GM19395 (cell line): ENCODE data around the gene ASTN1.

Experiments used
- ATAC-seq: cut with Tn5 transposase; IDR thresholded peaks from one replicate; pipeline ENCODE4 v1.9.1; 2021; ENCODE audit warnings: mild to moderate bottlenecking, moderate library complexity; ENCODE audit not compliant: unreplicated experiment

ASTN1 gene

GRCh38 chr1:177165069-177165439 is 542 bp upstream of the ASTN1 start:
- ATAC-seq = no peak

GRCh38 chr1:177163844-177164379 is 600 bp downstream of the ASTN1 start:
- no peak for ATAC-seq

- no peak for ATAC-seq
Observed at GRCh38 chr1:177162243-177162642, 2.3 kb downstream of the ASTN1 start.

GRCh38 chr1:177146499-177146898 is 18.0 kb downstream of the ASTN1 start:
- ATAC-seq = no peak

GRCh38 chr1:177145106-177146070 is 19.1 kb downstream of the ASTN1 start:
- no peak for ATAC-seq

- no peak for ATAC-seq
Observed at GRCh38 chr1:177142791-177143271, 21.7 kb downstream of the ASTN1 start.

DNA sequence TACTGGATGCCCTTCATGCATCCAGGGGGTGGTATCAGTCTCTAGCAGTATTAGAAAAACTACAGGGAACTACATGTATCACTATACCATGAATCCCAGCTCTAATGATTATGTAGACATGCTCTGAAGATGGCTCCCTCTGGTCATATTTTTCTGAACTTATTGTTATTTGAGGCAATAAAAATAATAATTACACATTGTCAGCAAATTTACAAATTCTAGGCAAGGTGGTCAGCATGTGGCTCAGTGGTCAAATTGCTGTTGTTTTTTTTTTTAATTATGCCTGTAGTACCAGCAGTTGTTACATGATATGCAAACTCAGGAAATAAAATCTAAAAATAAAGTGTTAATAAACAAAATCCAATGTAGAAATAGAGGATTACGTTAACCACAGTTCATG is 22.5 kb downstream of the ASTN1 start:
- no peak for ATAC-seq

DNA sequence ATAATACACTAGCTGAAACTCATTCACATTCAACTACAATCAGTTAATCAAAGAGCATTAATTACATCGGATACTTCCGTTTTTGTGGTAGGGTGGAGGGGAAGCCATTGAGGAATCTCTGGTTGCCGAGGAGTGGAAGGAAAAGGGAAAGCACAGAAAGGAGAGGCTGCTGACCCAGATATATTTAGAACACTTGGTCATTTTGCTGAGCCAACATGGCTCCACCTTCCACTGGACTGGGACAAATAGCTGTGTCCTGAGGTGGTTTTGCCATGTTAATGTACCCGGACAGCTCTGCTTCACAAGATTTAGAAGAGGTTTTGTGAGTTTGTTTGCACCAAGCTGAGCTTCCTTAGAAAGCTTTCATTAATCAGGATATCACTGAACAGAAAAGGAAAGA is 26.2 kb downstream of the ASTN1 start:
- no peak for ATAC-seq

- ATAC-seq = no peak
Observed at GRCh38 chr1:177137814-177138213, 26.7 kb downstream of the ASTN1 start.

GRCh38 chr1:177135250-177135649 is 29.3 kb downstream of the ASTN1 start:
- no peak for ATAC-seq

GRCh38 chr1:177133977-177134538 is 30.5 kb downstream of the ASTN1 start:
- ATAC-seq = no peak

DNA sequence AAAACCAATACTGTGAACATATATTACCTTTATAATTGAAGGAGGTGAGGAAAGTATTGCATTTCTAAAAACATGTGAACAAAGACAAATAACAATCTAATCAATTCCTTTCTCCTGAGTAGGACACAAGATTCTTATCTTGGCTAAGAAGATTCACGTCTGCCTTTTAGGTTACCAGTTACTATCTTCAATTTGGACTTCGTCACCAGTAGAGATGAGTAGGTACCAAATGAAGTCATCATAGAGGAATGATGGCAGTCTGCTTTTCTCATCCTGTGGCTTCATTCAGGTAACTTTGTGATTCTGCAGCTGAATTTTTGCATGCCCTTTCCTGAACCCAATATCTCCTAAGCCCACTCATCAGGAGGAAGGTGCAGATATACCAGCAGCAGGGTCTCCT is 32.4 kb downstream of the ASTN1 start:
- ATAC-seq = no peak

- no peak for ATAC-seq
Observed at GRCh38 chr1:177131723-177132122, 32.8 kb downstream of the ASTN1 start.

GRCh38 chr1:177130451-177130945 is 34.0 kb downstream of the ASTN1 start:
- no peak for ATAC-seq

- ATAC-seq = no peak
Observed at GRCh38 chr1:177128665-177129281, 35.7 kb downstream of the ASTN1 start.

DNA sequence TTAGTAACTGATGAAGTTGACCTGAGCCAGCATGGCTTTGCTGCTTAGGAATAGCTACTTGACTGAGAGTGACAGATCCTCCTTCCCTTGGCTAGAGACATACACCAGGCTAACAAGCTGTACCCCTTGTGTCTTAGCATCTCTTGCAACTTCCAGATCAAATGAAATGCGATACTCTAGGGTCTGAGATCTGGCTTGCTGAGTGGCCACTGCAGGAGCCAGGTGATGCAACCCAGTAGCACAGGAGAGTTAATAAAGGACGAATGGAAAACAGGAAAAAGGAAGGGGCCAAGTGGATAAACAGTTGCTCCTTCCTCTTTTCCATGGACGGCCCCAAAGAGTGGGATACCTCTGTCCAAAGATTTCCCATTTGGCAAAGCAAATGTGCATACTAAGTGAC is 38.2 kb downstream of the ASTN1 start:
- ATAC-seq = no peak

- no peak for ATAC-seq
Observed at GRCh38 chr1:177124577-177125278, 39.8 kb downstream of the ASTN1 start.

DNA sequence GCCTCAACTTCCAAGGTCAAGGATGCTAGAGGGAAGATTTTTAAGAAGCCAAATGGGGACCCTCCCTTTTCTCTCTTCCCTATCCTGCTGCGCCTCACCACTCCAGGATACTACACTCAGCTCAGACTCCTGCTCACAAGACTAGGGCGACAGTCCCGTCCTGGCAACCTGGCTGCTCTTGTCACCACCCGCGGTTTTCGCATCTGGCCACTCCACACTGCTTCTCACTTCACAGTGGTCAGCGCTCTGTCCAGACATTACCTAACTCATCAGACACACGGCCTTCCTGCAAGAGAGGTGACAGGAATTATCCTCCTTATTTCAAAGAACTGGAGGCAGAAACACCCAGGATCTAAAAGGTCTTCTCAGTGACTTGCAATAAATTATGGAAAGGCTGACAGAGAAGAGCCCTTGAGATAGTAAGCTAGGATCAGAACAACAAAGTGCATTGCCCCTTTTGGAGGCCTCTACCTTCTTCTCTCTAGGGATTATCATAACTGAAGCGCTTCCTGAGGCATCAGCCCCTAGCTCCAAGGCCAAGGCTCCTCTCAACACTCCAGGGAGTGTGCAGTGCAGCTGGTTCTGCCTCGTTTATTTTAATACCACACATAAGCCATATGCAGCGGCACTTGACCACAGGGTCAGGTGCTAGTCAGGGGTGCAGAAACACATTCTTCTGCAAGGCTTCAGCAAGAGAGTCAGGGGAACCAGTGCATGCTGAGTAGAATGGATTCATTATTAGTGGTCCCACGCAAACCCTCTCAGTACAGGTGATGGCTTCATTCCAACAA is 41.9 kb downstream of the ASTN1 start:
- ATAC-seq = no peak

DNA sequence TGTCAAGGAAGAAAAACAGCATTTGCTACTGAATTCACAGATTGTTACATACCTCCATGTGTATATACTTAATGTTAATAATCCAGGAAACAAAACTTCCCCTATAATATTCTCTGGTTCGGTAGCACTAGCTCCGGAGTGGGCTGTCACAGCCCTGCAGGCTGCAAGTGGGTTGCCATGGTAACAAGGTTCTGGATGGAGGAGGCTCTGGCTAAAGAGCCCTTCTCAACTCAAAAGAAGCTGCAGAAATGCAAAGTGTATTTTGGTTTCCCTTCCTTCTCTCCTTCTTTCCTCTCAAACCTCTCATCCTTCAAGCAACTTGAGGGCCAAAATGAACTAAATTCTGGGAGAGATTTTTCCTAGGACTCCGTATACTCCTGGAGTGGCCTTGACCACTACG is 45.2 kb downstream of the ASTN1 start:
- ATAC-seq = no peak

DNA sequence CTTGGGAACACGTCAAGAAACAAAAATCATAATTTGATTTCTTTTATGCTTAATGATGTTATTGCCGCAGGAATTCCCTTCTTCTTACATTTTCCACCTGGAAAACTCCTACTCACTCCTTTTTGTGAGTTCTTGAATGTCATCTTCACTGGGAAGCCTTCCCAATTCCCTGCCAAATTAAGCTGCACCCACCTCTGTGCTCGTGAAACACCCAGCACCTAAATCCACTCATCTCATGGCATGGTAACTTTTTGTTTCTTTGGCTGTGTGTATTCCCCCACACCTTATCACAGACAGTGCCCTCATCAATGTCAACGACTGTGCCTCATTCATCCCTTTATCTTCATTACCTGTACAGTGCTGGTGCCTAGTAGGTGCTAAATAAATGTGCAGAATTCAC is 45.6 kb downstream of the ASTN1 start:
- ATAC-seq = no peak
